Esophagus squamous epithelium (tissue), 5 donors: ENCODE results near the gene KCNJ2. TPM values are rescaled to one million over a fixed set of nuclear protein-coding genes. Genes with fewer than 3 reads are reported as not detected.

Experiments used
- DNase-seq: peaks from one replicate; lab custom pipeline; 2025; lab: John Stamatoyannopoulos, UW
- H3K27ac ChIP-seq, 4 donors: fragments of 200-600 bp; sonication (generic); one replicate each; pipeline ENCODE4 v1.5.1; 2016 to 2019; ENCODE audit warnings: mild to moderate bottlenecking in 1 of 4
- H3K27me3 ChIP-seq, 4 donors: fragments of 200-600 bp; sonication (generic); 1 replicate in 3 of 4; 2 replicates in 1 of 4; pipeline versions ENCODE4 v1.5.1 to v1.6.0; 2017 to 2021; ENCODE audit warnings: antibody characterized with exemption in 1 of 4
- H3K36me3 ChIP-seq, 3 donors: fragments of 200-600 bp; sonication (generic); one replicate each; pipeline ENCODE4 v1.5.1; 2016 to 2019
- H3K4me1 ChIP-seq, 3 donors: fragments of 200-600 bp; sonication (generic); one replicate each; pipeline ENCODE4 v1.5.1; 2017 to 2019
- H3K4me3 ChIP-seq, 4 donors: fragments of 200-600 bp; sonication (generic); 1 replicate in 3 of 4; 2 replicates in 1 of 4; pipeline ENCODE4 v1.5.1; 2016 to 2019; ENCODE audit warnings: mild to moderate bottlenecking in 2 of 4, moderate library complexity in 1 of 4
- H3K9me3 ChIP-seq, 3 donors: fragments of 200-600 bp; sonication (generic); one replicate each; pipeline ENCODE4 v1.5.1; 2016 to 2019
- CTCF ChIP-seq, 6 experiments: fragments of 450-650 bp in 4 of 6; fragments of 200-600 bp in 2 of 6; sonication (generic) in 2 of 6; IDR thresholded peaks; one replicate each; pipeline ENCODE4 v1.5.1; 2016 to 2019; ENCODE audit warnings: antibody characterized with exemption in 6 of 6, mild to moderate bottlenecking in 4 of 6, moderate library complexity in 4 of 6
- POLR2A ChIP-seq, 4 donors: fragments of 450-650 bp; IDR thresholded peaks; one replicate each; pipeline ENCODE4 v1.6.1; 2017; ENCODE audit warnings: antibody characterized with exemption in 4 of 4, mild to moderate bottlenecking in 4 of 4, moderate library complexity in 3 of 4
- WGBS, 2 donors: methylation state at CpG; one replicate each; pipeline ENCODE4 v1.1.5; 2018; 5-methylcytosine and 5-hydroxymethylcytosine counted together
- intact Hi-C: fragments of 100-400 bp; cut with DNase I; formaldehyde crosslinking; loops from one replicate; pipeline ENCODE4 v1.15.0; 2022
- total RNA-seq, 4 donors: library from RNA; depleted of rRNA; stranded (reverse); fragments of >200 nt; gene quantifications; one replicate each; pipeline ENCODE4 v1.1.0, GENCODE V29; 2016
- donor health status: DM: yes; HTN: yes; CAD: no.

The KCNJ2 gene
- total RNA-seq, 4 donors from 2014 or later, result 4.8 to 13.5 (median 8.0) TPM

- Histone ChIP-seq H3K27ac (no peak overlapping the region), H3K4me1 (peaks cover 0 to 16% (median 0%) of the 10 kb centered on the region in 3 donors), H3K27me3 (no peaks in the 10 kb centered on the region), H3K9me3 (no peaks in the 10 kb centered on the region), H3K4me3 (no peak overlapping the region), H3K36me3 (no peaks in the 10 kb centered on the region)
- TF ChIP-seq POLR2A (IDR thresholded peaks at IDR 0.05) (no peak), CTCF (IDR thresholded peaks at IDR 0.05) (no peak)
- WGBS, 2 donors, result 63 to 64% methylated on average over 4 of the region's 4 CpGs
- no peak for DNase-seq
- intact Hi-C loops, result no loop called here
Measured at GRCh38 chr17:70158180-70158579, 11.2 kb upstream of the KCNJ2 start.

- no peaks in the 10 kb centered on the region for H3K27me3 ChIP-seq
- intact Hi-C loops, result no loop called here
- H3K27ac ChIP-seq, result no peak overlapping the region
- no peak for TF ChIP-seq CTCF (IDR thresholded peaks at IDR 0.05)
- TF ChIP-seq POLR2A (IDR thresholded peaks at IDR 0.05), result no peak
- no peak overlapping the region for H3K4me3 ChIP-seq
- WGBS, 2 donors, result 88 to 95% methylated on average over 5 to 6 of the region's 6 CpGs
- H3K4me1 ChIP-seq, result peaks cover 0 to 16% (median 0%) of the 10 kb centered on the region in 3 donors
- no peaks in the 10 kb centered on the region for H3K9me3 ChIP-seq
- no peak for DNase-seq
- no peaks in the 10 kb centered on the region for H3K36me3 ChIP-seq
Measured at GRCh38 chr17:70158591-70158990, 10.7 kb upstream of the KCNJ2 start.

- peaks cover 0 to 16% (median 0%) of the 10 kb centered on the region in 3 donors for H3K4me1 ChIP-seq
- TF ChIP-seq POLR2A (IDR thresholded peaks at IDR 0.05) (no peak), CTCF (IDR thresholded peaks at IDR 0.05) (no peak)
- 45 to 55% methylated on average over 2 of the region's 2 CpGs for WGBS, 2 donors
- intact Hi-C loops, result no loop called here
- H3K36me3 ChIP-seq, result no peaks in the 10 kb centered on the region
- no peaks in the 10 kb centered on the region for H3K27me3 ChIP-seq
- H3K9me3 ChIP-seq, result no peaks in the 10 kb centered on the region
- no peak for DNase-seq
- H3K27ac ChIP-seq, result no peak overlapping the region
- no peak overlapping the region for H3K4me3 ChIP-seq
Measured at GRCh38 chr17:70159980-70160379, 9.4 kb upstream of the KCNJ2 start.

GRCh38 chr17:70161519-70161918 lies 7.8 kb upstream of the KCNJ2 start:
- H3K36me3 ChIP-seq, result no peaks in the 10 kb centered on the region
- TF ChIP-seq CTCF (IDR thresholded peaks at IDR 0.05) (no peak), POLR2A (IDR thresholded peaks at IDR 0.05) (no peak)
- no peak for DNase-seq
- H3K4me3 ChIP-seq, result no peak overlapping the region
- H3K27ac ChIP-seq, result no peak overlapping the region
- H3K27me3 ChIP-seq, result no peaks in the 10 kb centered on the region
- H3K9me3 ChIP-seq, result no peaks in the 10 kb centered on the region
- peaks cover 0 to 19% (median 0%) of the 10 kb centered on the region in 3 donors for H3K4me1 ChIP-seq
- 76 to 96% methylated on average over 1 of the region's 1 CpG for WGBS, 2 donors
- intact Hi-C loops, result no loop called here

GRCh38 chr17:70165383-70165782 lies 3.9 kb upstream of the KCNJ2 start:
- Histone ChIP-seq H3K27ac (no peak overlapping the region), H3K36me3 (no peaks in the 10 kb centered on the region), H3K27me3 (peaks cover 0 to 9% (median 0%) of the 10 kb centered on the region in 4 donors), H3K9me3 (no peaks in the 10 kb centered on the region), H3K4me3 (no peak overlapping the region), H3K4me1 (peaks cover 0 to 36% (median 0%) of the 10 kb centered on the region in 3 donors)
- DNase-seq, result no peak
- no peak for TF ChIP-seq POLR2A (IDR thresholded peaks at IDR 0.05)
- TF ChIP-seq CTCF (IDR thresholded peaks at IDR 0.05), result no peak
- 74 to 75% methylated on average over 2 of the region's 2 CpGs for WGBS, 2 donors
- intact Hi-C loops, result no loop called here
